Fibroblast of lung (primary cell): ENCODE data around the gene PHIP. TPM values are rescaled to one million over a fixed set of nuclear protein-coding genes. Genes with fewer than 3 reads are reported as not detected.

Source experiments
- DNase-seq, 2 donors: peaks; one replicate each; pipeline versions ENCODE4 v3.0.0 to v3.0.0-alpha.2; 2010; ENCODE audit warnings: low read depth in 2 of 2
- H2AFZ ChIP-seq: 2 replicates; pipeline ENCODE4 v1.5.1; 2012; ENCODE audit warnings: low read length, control low read depth, inconsistent platforms
- H3K27ac ChIP-seq: 2 replicates; pipeline ENCODE4 v1.5.1; 2011; ENCODE audit warnings: low read length, control low read depth; ENCODE audit not compliant: insufficient read depth
- H3K27me3 ChIP-seq: 2 replicates; pipeline ENCODE4 v1.5.1; 2011; ENCODE audit warnings: mild to moderate bottlenecking, low read length; ENCODE audit not compliant: control insufficient read depth, insufficient read depth
- H3K36me3 ChIP-seq: 2 replicates; pipeline ENCODE4 v1.5.1; 2011; ENCODE audit warnings: low read length; ENCODE audit not compliant: control insufficient read depth, insufficient read depth
- H3K4me1 ChIP-seq: 2 replicates; pipeline ENCODE4 v1.5.1; 2011; ENCODE audit warnings: low read length; ENCODE audit not compliant: control insufficient read depth, insufficient read depth; ENCODE audit errors: extremely low read depth
- H3K4me2 ChIP-seq: 2 replicates; pipeline ENCODE4 v1.5.1; 2011; ENCODE audit warnings: low read length, control low read depth; ENCODE audit not compliant: insufficient read depth; ENCODE audit errors: extremely low read depth
- H3K4me3 ChIP-seq, 4 experiments: fragments of 200-600 bp in 1 of 4; sonication (generic) in 1 of 4; replicated peaks in 1 of 4; 2 replicates each; pipeline ENCODE4 v1.5.1; 2011 to 2016; ENCODE audit warnings: low read length in 4 of 4, low read depth in 3 of 4, mild to moderate bottlenecking in 3 of 4, control low read depth in 2 of 4, inconsistent platforms in 1 of 4, mixed read lengths in 1 of 4; ENCODE audit not compliant: insufficient read depth in 1 of 4; ENCODE audit errors: control extremely low read depth in 1 of 4
- H3K79me2 ChIP-seq: 2 replicates; pipeline ENCODE4 v1.5.1; 2012; ENCODE audit warnings: mild to moderate bottlenecking, low read length, inconsistent platforms; ENCODE audit not compliant: control insufficient read depth, insufficient read depth
- H3K9ac ChIP-seq: 2 replicates; pipeline ENCODE4 v1.5.1; 2011; ENCODE audit warnings: mild to moderate bottlenecking, low read length, control low read depth; ENCODE audit not compliant: insufficient read depth
- H3K9me3 ChIP-seq: 2 replicates; pipeline ENCODE4 v1.5.1; 2012; ENCODE audit warnings: low read depth, low read length; ENCODE audit not compliant: control insufficient read depth, insufficient read depth
- H4K20me1 ChIP-seq: 2 replicates; pipeline ENCODE4 v1.5.1; 2011; ENCODE audit warnings: low read length; ENCODE audit not compliant: control insufficient read depth, insufficient read depth; ENCODE audit errors: extremely low read depth
- CTCF ChIP-seq, 2 donors: IDR thresholded peaks in 1 of 2; conservative IDR thresholded peaks in 1 of 2; 1 replicate in 1 of 2; 2 replicates in 1 of 2; pipeline ENCODE4 v1.5.1; 2011 to 2012; ENCODE audit warnings: low read length in 2 of 2, control low read depth in 1 of 2, inconsistent platforms in 1 of 2, low read depth in 1 of 2, mild to moderate bottlenecking in 1 of 2
- EZH2 ChIP-seq: IDR thresholded peaks from 2 replicates; pipeline ENCODE4 v1.5.1; 2012; ENCODE audit warnings: low read length, control low read depth, mild to moderate bottlenecking; ENCODE audit errors: missing control alignments
- polyA plus RNA-seq, 2 donors: library from polyadenylated mRNA; depleted of rRNA in 1 of 2; stranded (reverse) in 1 of 2; unstranded in 1 of 2; fragments of >200 nt; gene quantifications; 2 replicates each; pipeline ENCODE4 v1.2.1, GENCODE V29; 2011 to 2012; ENCODE audit warnings: missing spikeins in 1 of 2
- total RNA-seq: library from RNA; depleted of rRNA; stranded (reverse); fragments of >200 nt; gene quantifications from 2 replicates; pipeline ENCODE4 v1.2.1, GENCODE V29; 2014

PHIP gene
- total and polyA plus RNA-seq, 2 donors (not counting 1 experiment from before 2014, with no cell fraction given), result 6.7 to 26.1 TPM

DNA sequence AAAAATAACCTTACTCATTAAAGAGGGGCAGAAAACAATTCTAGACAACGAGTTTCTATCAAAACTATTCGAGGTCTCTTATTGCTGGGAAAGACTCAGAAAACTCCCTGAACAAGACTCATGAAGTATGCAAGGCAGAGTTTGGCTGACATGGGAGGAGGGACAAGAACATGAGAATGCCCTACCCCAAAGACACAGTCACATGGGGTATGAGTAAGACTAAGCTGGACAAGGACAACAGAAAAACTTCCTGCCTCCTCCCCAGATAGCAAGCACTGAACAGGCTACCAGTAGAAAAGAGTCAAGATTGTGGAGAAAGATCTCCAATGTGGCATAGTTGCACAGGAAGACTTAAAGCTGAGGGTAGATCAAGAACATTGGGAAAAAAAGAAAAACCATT, 39.7 kb upstream of the PHIP start:
- Histone ChIP-seq H2AFZ (no peak overlapping the region), H3K4me3 (no peak overlapping the region), H3K27ac (no peak overlapping the region), H3K27me3 (no peaks in the 10 kb centered on the region), H3K9ac (no peak overlapping the region), H3K4me1 (no peaks in the 10 kb centered on the region), H3K79me2 (no peaks in the 10 kb centered on the region), H3K4me2 (no peak overlapping the region), H4K20me1 (no peaks in the 10 kb centered on the region), H3K9me3 (no peaks in the 10 kb centered on the region), H3K36me3 (no peaks in the 10 kb centered on the region)
- no peak for TF ChIP-seq CTCF (conservative IDR thresholded peaks at IDR 0.05 in 1 of 2, IDR thresholded peaks at IDR 0.05 in 1 of 2; ENCODE audit: low read depth in 1 of 2, low read length in 2 of 2)
- TF ChIP-seq EZH2, result no peak
- DNase-seq, result peak in 1 of 2 donors; percentile 3

- Histone ChIP-seq H4K20me1 (no peaks in the 10 kb centered on the region), H3K27ac (no peak overlapping the region), H3K79me2 (no peaks in the 10 kb centered on the region), H3K4me1 (no peaks in the 10 kb centered on the region), H3K36me3 (no peaks in the 10 kb centered on the region), H3K4me2 (no peak overlapping the region), H3K27me3 (no peaks in the 10 kb centered on the region), H3K9me3 (no peaks in the 10 kb centered on the region), H3K4me3 (no peak overlapping the region), H2AFZ (no peak overlapping the region), H3K9ac (no peak overlapping the region)
- DNase-seq, result no peak
- TF ChIP-seq EZH2 (no peak), CTCF (conservative IDR thresholded peaks at IDR 0.05 in 1 of 2, IDR thresholded peaks at IDR 0.05 in 1 of 2; ENCODE audit: low read depth in 1 of 2, low read length in 2 of 2) (no peak)
Observed at GRCh38 chr6:79115553-79116182, 37.6 kb upstream of the PHIP start.

GRCh38 chr6:79111549-79111948, 33.5 kb upstream of the PHIP start:
- Histone ChIP-seq H2AFZ (no peak overlapping the region), H3K36me3 (no peaks in the 10 kb centered on the region), H3K4me2 (no peak overlapping the region), H3K4me3 (no peak overlapping the region), H3K4me1 (no peaks in the 10 kb centered on the region), H3K79me2 (no peaks in the 10 kb centered on the region), H4K20me1 (no peaks in the 10 kb centered on the region), H3K27me3 (no peaks in the 10 kb centered on the region), H3K9me3 (no peaks in the 10 kb centered on the region), H3K27ac (no peak overlapping the region), H3K9ac (no peak overlapping the region)
- no peak for DNase-seq
- TF ChIP-seq EZH2 (no peak), CTCF (conservative IDR thresholded peaks at IDR 0.05 in 1 of 2, IDR thresholded peaks at IDR 0.05 in 1 of 2; ENCODE audit: low read depth in 1 of 2, low read length in 2 of 2) (no peak)
